A673 (cell line): ENCODE measurements around the gene PCDHGA6.

Experiments
- EZH2 ChIP-seq: fragments of 200-600 bp; sonication (generic); IDR thresholded peaks from 2 replicates; pipeline ENCODE4 v1.6.1; 2017; ENCODE audit warnings: borderline replicate concordance, low read depth, mild to moderate bottlenecking, mixed read lengths, antibody characterized with exemption, low read length; ENCODE audit not compliant: poor library complexity, severe bottlenecking
- TF ChIP-seq, protein P1 (sequence below): fragments of 300-800, 200-600 bp; sonication (generic); conservative IDR thresholded peaks from 2 replicates; pipeline ENCODE4 v1.5.1; 2017; ENCODE audit warnings: low read depth, mild to moderate bottlenecking, antibody characterized with exemption, low read length, moderate library complexity, mixed read lengths

DNA sequence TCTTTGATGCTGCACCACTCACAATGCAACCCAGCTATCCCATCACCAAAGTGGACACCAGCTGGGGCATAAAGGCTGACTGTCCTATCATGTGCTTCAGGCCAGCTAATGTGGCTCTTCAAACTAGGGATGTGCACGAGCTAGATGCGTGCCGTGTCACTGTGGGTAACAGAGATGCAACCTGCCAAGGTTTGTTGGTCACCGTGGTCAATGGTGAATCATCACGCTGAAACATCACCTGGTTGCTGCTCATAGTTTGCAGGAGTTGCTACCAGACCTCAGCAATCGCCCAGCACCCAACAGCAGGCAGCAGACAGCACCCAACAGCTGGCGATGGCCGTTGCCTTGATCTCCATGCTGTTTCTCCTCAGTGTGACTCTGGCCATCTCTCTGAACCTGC is 45.5 kb upstream of the PCDHGA6 start:
- TF ChIP-seq, protein P1, sequence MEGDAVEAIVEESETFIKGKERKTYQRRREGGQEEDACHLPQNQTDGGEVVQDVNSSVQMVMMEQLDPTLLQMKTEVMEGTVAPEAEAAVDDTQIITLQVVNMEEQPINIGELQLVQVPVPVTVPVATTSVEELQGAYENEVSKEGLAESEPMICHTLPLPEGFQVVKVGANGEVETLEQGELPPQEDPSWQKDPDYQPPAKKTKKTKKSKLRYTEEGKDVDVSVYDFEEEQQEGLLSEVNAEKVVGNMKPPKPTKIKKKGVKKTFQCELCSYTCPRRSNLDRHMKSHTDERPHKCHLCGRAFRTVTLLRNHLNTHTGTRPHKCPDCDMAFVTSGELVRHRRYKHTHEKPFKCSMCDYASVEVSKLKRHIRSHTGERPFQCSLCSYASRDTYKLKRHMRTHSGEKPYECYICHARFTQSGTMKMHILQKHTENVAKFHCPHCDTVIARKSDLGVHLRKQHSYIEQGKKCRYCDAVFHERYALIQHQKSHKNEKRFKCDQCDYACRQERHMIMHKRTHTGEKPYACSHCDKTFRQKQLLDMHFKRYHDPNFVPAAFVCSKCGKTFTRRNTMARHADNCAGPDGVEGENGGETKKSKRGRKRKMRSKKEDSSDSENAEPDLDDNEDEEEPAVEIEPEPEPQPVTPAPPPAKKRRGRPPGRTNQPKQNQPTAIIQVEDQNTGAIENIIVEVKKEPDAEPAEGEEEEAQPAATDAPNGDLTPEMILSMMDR: no peak
- TF ChIP-seq EZH2: no peak
